ENCODE results near the gene PHLPP1. TPM values are rescaled to one million over a fixed set of nuclear protein-coding genes. Genes with fewer than 3 reads are reported as not detected.

The PHLPP1 gene
- polyA plus RNA-seq, 4 donors: 13.8 to 22.5 (median 16.6) TPM

DNA sequence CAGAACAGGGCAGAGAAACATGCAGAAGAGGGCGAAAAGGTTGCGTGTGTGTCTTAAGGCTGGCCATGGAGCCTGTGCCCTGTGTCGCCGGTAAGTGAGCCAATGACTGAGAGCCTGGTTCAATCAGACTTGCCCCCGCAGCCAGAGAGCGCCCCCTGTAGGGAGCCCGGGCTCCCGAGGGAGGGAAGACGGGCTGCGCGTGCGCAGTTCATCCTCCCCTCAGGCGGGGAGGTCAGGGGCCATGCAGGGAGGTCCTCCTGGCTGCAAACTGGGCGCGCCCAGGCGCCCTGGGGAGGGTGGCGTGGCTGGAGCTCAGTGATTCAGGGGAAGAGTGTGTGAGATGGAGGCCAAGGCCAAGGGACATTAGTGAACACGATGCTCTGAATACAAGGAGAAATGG, 276.6 kb downstream of the PHLPP1 start:
- no peak for DNase-seq (ENCODE audit: low read depth in 4 of 4, low spot score in 3 of 4)

DNA sequence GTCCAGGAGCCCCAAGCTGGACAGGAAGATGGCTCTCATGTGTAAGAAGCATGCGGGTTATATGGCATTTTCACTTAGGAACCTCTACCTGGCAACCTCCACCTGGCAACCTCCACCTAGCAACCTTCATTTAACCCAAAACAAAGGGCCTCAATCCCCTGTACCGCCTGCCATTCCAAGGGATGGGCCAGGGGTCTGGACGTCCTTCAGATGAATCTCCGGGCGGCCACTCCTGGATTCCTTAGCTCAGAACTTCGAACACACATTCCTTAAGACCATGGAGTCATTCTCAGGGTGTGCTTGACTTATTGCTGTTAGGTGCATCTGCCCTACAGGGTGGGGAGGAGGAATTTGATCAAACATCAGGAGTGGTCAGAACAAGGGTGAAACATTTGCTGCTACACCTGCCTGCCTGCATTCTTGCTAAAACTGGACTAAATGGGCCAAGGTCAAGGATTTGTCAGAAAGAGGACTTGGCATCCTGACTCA, 277.6 kb downstream of the PHLPP1 start:
- DNase-seq (ENCODE audit: low read depth in 4 of 4, low spot score in 3 of 4): no peak

DNA sequence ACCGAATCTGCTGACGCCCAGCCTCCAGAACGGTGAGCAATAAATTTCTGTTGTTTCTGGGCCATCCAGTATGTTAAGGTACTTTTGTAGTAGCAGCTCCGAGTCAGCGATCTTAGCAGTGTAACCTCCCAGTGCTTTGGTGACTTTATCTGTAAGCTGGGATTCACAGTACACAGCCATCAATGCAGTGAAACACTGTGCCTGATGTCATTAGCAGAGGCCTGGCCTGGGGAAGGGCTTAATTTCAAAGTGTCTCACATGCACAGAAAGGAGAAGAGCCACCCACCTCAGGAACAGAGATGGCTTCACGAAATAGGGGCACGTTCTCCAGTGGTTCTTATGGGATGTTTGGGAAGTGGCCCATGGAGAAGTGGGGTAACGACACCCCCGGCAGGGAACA, 281.2 kb downstream of the PHLPP1 start:
- no peak for DNase-seq (ENCODE audit: low read depth in 4 of 4, low spot score in 3 of 4)

DNA sequence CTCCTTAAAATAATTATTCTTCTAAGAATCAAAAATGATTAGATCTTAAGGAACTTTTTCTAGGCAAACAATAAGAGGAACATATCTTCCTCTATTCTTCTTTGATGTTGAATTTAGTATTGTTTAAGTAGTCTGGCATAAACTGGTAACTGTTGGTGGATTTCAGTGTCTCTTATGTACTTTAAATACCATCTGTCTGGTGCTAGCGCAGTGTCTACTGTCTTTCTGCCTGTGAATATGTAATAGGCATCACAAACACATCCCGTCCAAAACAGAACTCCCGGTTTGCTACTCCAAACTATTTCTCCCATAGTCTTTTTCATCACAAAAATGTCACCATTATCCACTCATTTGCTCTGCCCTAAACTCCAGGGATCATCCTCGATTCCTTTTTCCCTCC, 281.7 kb downstream of the PHLPP1 start:
- DNase-seq (ENCODE audit: low read depth in 4 of 4, low spot score in 3 of 4): no peak

DNA sequence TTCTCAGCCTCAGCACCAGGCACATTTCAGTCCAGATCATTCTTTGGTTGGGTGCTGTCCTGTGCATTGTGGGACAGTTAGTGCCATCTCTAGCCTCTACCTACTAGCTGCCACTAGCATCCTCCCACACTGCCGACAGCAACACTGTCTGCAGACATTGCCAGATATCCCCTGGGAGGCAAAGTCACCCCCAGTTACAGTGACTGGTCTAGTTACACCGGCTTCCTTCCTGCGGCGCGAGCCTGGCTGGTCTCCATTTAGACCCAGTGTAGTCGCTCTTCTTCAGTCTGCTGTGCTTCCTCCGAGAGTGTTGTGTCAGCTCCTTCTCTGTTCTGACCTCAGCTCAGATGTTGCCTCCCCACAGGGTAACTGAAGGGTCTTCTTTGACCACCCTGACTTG, 283.1 kb downstream of the PHLPP1 start:
- DNase-seq (ENCODE audit: low read depth in 4 of 4, low spot score in 3 of 4): no peak

DNA sequence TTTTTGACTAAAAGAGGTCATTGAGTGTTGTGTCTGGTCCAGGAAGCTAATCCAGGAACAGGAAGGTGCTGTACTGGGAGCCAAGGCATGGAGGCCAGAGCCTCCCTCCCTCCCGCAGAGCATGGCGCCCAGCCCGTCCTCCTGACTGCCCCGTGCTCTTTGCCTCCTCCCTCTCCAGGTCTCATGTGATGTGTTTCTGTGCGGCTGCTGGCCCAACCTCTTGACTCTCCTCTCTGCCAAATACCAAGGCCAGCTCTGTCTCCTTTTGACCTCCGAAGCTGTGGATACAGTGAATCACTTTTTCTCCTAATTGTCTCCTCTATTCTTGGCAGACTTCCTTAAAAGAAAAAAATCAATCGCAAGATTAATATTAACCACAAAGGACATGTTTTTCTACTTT, 284.1 kb downstream of the PHLPP1 start:
- no peak for DNase-seq (ENCODE audit: low read depth in 4 of 4, low spot score in 3 of 4)

DNA sequence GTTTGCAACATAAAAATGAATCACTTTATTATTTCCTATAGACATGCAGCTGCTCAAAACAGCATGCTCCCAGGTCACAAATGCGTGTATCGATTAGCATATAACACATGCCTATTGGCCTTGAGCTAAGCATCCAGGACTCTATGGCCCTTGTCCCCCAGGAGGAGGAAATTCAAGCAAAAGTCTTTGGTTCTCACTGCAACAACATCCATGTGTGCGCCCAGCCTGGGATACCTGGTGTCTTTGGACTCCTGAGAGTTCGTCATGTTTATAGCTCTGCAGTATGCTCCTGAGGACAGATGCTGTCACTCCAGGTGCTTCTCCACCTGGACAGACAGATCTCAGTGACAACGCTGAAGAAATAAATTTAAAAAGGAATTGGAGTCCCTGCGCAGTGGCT, 284.6 kb downstream of the PHLPP1 start:
- DNase-seq (ENCODE audit: low read depth in 4 of 4, low spot score in 3 of 4): no peak

DNA sequence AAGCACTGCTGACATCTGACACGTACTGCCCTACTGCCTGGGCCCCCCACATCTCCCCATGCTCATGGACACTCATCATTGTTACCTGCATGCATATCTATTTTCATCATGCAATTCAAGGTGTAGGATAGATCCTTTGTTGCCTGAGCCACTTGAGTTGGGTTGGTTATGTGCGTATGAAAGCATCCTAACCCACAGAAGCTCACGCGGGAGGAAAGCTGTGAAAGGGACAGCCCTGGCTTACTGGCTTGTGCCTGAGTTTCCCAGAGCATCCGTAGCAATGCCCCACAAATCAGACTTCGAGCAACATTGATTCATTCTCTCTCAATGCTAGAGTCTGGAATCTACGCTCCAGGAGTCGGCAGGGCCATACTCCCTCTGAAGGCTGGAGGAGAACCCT, 285.5 kb downstream of the PHLPP1 start:
- no peak for DNase-seq (ENCODE audit: low read depth in 4 of 4, low spot score in 3 of 4)

DNA sequence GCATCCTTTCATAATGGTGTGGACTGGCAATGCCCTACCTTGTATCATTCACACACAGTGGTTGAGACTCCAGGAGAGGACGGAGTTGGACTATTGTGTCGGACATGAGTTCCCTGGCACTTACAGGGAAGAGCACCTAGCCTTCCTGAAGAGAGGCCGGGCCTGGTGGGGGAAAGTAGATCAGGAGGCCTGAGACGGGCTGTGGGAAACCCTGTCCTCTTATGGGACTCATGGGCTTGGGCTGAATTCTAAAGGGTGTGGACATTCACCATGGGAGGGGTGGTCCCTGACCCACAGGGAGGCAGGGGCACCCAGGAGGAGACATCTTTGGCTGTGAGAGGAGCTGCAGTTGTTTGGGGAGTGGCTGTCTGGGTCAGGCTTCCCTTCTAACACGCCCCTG, 286.5 kb downstream of the PHLPP1 start:
- no peak for DNase-seq (ENCODE audit: low read depth in 4 of 4, low spot score in 3 of 4)

DNA sequence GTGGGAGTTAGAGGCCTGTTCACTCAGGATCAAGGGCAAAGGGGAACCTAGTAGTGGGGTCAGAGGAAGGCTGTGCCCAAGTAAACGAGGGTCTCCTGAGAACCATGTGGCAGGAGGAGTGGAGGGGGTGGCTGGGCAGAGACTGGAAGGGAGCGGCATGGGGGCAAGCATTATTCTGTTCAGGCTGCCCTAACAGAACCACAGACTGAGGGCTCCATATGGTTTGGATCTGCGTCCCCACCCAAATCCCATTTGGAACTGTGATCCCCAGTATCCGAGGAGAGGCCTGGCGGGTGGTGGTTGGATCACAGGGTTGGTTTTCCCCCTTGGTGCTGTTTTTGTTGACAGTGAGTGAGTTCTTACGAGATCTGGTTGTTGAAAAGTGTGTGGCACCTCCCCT, 287.0 kb downstream of the PHLPP1 start:
- DNase-seq (ENCODE audit: low read depth in 4 of 4, low spot score in 3 of 4): no peak

DNA sequence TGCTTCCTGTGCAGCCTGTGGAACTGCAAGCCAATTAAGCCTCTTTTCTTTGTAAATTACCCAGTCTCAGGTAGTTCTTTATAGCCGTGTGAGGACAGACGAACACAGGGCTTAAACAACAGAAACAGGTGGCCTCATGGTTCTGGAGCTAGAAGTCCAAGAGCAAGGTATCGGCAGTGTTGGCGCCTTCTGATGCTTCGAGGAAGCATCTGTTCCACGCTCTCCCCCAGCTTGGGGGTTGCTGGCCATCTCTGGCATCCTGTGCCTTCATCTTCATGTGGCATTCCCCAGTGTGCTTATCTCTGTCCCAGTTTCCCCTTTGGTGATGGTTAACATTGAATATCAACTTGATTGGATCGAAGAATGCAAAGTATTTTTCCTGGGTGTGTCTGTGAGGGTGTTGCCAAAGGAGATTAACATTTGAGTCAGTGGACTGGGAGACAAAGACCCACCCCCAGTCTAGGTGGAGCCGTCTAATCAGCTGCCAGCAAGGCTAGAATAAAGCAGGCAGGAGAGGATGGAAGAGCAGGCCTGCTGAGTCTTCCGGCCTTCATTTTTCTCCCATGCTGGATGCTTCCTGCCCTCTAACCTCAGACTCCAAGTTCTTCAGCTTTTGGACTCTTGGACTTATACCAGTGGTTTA, 287.6 kb downstream of the PHLPP1 start:
- no peak for DNase-seq (ENCODE audit: low read depth in 4 of 4, low spot score in 3 of 4)

DNA sequence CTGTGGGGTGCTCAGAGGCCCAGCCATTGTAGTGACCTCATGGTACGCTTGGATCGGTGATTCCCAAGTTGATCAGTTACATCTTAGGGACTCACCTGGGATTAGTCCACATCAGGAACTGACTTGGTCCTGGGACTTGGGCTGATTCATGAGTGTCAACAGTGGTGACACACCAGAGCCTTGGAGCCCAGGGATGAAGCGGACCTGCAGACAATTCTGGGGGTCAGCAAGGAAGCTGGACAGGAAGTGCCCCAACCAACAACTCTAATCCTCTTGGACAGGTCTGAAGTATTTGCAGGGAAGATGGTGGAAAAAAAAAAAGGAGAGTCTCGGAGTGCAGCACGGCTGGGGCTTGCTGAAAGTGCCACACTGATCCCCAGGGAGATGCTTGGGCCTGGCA, 288.6 kb downstream of the PHLPP1 start:
- no peak for DNase-seq (ENCODE audit: low read depth in 4 of 4, low spot score in 3 of 4)

DNA sequence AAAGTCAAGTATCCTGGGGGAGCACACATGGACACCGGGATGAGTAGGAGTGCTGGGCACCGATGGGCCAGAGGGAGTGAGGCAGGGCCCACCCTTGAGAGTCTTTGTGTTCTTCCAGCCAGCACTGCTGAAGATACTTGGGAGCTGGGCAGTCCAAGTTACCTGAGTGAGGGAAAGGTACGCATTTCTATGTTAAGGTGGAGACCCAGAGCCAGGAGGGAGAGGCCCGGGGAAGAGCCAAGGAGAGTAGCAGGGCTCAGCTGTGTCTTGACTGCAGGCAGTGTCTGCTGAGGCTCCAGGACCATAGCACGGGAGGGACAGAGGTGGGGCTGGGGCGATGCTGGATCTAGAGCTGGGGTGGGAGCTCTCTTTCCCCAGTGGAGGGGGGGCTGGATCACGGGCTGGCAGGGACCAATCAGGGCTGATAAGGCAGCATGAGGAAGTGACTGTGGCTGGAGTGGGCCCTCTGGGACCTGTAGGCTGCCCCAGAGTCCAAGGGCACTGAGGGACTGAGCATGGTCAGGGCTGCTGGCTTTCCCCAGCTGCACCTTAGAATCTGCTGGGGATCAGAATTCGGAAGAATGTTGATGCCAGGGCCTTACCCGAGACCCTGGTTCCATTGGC, 289.2 kb downstream of the PHLPP1 start:
- DNase-seq (ENCODE audit: low read depth in 4 of 4, low spot score in 3 of 4): no peak

DNA sequence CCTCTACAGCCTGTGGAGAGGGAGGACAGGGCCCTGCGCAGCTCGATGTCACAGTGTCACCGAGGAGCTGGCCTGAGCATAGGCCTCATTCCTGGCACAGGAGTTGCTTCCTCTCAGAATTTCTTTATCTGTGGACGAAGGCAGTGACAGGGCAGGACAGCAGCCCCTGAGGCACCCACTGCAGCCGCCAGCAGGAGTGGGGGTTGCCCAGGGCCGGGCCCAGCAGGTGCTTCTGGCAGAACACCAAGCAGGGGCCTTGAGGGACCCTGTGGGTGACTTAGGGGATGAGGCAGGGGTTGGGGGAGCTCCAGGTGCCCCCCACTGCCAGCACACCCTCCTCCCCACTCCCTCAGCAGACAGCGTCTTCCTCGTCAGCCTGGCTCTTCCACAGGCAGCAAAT, 290.0 kb downstream of the PHLPP1 start:
- no peak for DNase-seq (ENCODE audit: low read depth in 4 of 4, low spot score in 3 of 4)

DNA sequence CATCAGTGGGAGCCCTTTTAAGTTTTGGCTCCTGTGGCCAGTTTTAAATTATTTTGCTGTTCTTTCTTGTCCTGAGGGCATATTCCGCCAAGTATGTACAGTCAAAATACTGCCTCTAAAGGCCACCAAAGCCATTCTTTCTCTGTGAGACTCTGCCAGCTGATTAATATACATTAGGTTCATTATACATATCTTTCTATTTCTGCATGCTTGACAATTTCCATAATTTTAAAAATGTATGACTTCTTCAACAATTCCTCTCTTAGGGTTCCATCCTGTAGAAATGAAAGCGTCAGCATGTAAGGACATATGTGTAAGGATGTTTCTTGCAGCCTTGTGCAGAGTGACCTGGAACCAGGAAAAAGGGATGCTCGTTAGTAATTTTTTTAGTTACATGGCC, 291.9 kb downstream of the PHLPP1 start:
- no peak for DNase-seq (ENCODE audit: low read depth in 4 of 4, low spot score in 3 of 4)

DNA sequence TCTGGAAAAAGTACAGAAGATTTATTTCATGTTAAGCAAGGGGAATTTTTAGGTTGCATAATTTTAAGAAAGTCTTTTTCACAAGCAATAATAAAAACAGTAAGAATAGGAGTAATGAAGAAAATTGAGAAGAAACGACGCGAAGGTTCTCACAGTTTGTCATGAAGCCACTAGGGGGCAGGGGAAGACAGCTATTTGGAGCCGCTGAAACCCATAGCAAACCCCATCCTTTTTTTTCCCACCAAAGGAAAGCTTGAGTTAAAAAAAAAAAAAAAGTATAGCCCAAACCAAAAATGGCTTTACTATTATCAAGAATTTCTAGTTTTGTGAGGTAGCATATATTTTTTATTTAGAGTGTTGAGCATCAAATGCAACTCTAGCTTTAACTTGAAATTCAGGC, 300.9 kb downstream of the PHLPP1 start:
- DNase-seq (ENCODE audit: low read depth in 4 of 4, low spot score in 3 of 4): peak; percentile 23 to 41 (median 38)

DNA sequence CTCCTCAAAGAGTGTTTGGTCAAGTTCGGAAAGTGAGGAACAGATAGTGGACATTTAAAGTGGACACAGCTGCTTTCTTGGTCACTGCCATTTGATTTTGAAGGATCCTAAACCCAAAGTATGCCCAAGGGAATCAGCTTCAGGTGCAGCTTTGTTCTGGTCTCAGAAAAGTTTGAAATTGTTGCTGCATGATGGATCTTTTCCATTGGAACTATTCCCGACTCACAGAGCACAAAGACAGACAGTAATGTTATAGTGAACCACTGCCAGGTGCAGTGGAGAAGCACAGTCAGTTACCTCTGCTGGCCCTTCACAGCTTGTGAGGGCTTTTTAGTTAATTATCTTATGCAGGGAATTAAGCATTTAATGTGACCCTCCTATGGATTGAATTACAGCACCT, 301.7 kb downstream of the PHLPP1 start:
- no peak for DNase-seq (ENCODE audit: low read depth in 4 of 4, low spot score in 3 of 4)

DNA sequence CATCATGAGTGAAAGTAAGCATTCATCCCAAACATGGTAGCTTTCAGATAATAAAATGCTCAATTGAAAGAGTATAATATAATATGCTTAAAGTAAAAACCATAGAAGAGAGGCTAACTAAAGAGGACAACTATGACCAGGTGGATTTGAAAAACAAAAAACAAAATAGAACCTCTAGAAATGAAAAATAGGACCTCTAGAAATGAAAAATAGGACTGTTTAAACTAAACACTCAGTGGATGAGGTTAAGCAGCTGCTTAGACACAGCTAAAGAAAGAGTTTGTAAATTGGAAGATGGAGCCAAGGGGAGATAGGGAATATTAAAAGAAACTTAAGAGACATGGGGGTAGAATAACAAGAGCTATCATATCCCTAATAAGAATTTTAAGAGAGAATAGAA, 302.6 kb downstream of the PHLPP1 start:
- no peak for DNase-seq (ENCODE audit: low read depth in 4 of 4, low spot score in 3 of 4)

DNA sequence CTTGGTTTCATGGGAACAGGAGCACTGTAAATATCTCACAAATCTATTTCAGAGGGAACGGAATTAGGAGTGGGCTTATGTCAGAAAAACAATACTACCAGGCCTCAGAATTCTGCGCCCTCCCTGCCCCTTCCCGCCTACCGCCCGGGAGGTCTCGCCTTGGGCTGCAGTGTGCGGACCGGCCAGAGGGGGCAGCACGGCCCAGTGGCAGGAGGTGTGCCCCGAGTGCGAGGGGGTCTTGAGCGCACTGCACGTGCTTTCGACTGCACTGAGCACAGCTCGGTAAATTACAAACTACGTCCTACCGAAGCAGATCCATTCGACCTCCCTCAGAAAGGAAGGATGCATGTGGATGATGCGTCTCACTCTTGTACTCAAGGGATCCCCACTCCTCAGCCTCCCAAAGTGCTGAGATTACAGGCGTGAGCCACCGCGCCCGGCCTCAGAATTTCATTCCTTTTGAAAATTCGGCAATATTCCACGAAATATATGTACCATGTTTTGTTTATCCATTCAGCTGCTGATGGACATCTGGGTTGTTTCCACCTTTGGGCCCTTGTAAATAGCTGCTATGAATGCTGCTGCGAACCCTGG, 307.2 kb downstream of the PHLPP1 start:
- DNase-seq (ENCODE audit: low read depth in 4 of 4, low spot score in 3 of 4): no peak

DNA sequence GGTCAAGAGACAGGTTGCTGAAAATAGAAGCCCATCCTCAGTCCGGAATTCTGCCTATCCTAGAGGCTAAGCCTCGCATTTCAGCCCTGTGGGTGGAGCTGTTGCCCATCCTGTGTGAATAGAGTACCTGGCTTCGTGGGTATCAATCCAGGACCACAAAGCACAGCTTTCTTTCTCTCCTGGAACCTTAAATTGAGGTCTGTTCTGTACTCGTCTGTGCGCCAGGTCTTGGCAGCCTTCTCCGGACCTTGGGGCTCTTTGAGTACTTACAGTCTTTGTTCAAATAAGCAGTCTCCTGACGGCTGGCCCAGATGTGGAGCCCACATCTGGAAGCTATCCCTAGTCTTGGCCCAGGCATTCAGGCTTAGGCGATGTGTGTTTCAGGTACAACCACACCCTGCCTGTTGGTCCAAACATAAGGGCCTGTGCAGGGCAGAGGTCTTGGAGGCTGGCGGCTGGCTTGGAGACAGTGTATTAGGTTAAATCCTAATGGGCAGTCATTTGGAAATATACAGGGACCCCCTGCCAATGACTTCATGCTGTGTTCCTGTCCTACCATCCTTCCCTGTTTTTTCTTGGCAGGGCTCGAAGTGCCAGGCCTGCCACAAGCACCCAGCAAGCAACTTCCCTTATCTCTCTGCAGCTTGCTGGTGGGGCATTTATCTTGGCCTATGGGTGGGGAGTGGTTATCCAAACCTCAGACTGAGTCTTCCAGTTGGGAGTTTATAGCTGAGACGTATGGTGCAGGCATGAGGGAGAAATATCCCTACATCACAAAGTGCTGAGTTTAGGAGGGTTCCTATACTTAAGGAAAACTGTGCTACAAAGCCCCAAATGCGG, 310.1 kb downstream of the PHLPP1 start:
- DNase-seq (ENCODE audit: low read depth in 4 of 4, low spot score in 3 of 4): peak in 2 of 4 donors; percentile 10 to 19

DNA sequence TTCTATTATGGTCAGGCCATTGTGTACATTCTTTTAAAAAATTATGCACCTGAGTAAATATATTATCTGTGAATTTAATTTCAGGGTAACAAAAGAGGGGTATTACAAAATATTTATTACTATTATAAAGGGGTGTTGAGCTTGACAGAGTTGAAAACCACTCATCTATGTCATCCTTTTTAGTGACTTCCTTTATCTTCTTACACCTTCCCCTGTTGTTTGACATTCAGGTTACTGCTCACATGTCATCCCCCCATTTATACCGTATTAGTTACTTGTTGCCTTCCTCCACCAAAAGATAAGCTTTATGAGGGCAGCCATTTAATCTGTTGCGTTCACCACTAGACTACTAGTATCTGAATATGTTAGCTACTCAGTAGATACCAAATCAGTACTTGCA, 313.0 kb downstream of the PHLPP1 start:
- no peak for DNase-seq (ENCODE audit: low read depth in 4 of 4, low spot score in 3 of 4)
